SU-DHL-6 (cell line): ENCODE results near the gene SDC4.

Source experiments
- EZH2phosphoT487 ChIP-seq: fragments of 200-600 bp; sonication (generic), shearing (Covaris generic); conservative IDR thresholded peaks from 2 replicates; pipeline ENCODE4 v1.6.1; 2018; ENCODE audit warnings: mild to moderate bottlenecking, antibody characterized with exemption, low read length, moderate library complexity, mixed read lengths
- TF ChIP-seq, protein P1 (sequence below): fragments of 200-600 bp; sonication (generic); IDR thresholded peaks from one replicate; pipeline ENCODE4 v1.5.1; 2017; ENCODE audit warnings: antibody characterized with exemption, mild to moderate bottlenecking, low read length, moderate library complexity; ENCODE audit not compliant: insufficient read depth, poor library complexity, severe bottlenecking

DNA sequence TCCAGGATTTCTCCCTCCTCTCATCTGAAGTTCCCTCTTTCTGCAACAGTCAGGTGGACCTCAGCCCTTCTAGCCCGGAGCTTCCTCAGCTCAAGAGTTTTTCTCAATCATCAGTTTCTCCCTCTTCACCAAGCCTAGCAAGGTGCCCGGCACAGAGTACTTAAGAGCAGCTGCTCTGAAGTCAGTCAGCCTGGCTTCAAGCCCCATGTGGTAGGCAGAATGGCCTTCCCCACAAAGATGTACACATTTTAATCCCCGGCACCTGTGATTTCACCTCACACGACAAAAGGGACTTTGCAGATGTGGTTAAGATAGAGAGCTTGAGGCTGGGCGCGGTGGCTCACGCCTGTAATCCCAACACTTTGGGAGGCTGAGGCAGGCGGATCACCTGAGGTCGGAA lies 56.7 kb downstream of the SDC4 start:
- TF ChIP-seq, protein P1, sequence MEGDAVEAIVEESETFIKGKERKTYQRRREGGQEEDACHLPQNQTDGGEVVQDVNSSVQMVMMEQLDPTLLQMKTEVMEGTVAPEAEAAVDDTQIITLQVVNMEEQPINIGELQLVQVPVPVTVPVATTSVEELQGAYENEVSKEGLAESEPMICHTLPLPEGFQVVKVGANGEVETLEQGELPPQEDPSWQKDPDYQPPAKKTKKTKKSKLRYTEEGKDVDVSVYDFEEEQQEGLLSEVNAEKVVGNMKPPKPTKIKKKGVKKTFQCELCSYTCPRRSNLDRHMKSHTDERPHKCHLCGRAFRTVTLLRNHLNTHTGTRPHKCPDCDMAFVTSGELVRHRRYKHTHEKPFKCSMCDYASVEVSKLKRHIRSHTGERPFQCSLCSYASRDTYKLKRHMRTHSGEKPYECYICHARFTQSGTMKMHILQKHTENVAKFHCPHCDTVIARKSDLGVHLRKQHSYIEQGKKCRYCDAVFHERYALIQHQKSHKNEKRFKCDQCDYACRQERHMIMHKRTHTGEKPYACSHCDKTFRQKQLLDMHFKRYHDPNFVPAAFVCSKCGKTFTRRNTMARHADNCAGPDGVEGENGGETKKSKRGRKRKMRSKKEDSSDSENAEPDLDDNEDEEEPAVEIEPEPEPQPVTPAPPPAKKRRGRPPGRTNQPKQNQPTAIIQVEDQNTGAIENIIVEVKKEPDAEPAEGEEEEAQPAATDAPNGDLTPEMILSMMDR, result no peak
- no peak for TF ChIP-seq EZH2phosphoT487
